Smooth muscle cell of the umbilical artery (primary cell): ENCODE data around the gene PTMS. TPM values are rescaled to one million over a fixed set of nuclear protein-coding genes. Genes with fewer than 3 reads are reported as not detected.

Experiments
- total RNA-seq: library from RNA; depleted of rRNA; stranded (reverse); fragments of >200 nt; gene quantifications from 2 replicates; pipeline ENCODE4 v1.2.3, GENCODE V29; 2014

The PTMS gene
- total RNA-seq = 37.4 and 109 TPM in 2 replicates

GRCh38 chr12:6765634-6766581 is at the start of gene PTMS:
Gene PTMS, plus strand, starts transcription at chr12:6766363. Its CDS starts 343 bp downstream, at chr12:6766706.

GRCh38 chr12:6723607-6724408 is 42.4 kb upstream of the PTMS start, which contains the start of gene COPS7A:
Gene COPS7A, plus strand, starts transcription at chr12:6724046. Its CDS starts 611 bp downstream, at chr12:6724657.

GRCh38 chr12:6752921-6753771 is 13.0 kb upstream of the PTMS start, which contains the start of gene MLF2:
Gene MLF2, minus strand, starts transcription at chr12:6753141. Its CDS starts 807 bp downstream, at chr12:6752334.

GRCh38 chr12:6772331-6772695 is 6.2 kb downstream of the PTMS start, which contains the start of gene LAG3:
Gene LAG3, plus strand, starts transcription at chr12:6772520. Its CDS starts 333 bp downstream, at chr12:6772853.

GRCh38 chr12:6788972-6789924 is 23.1 kb downstream of the PTMS start, which contains the start of gene CD4:
Gene CD4, plus strand, starts transcription at chr12:6789528. Its CDS starts 10,611 bp downstream, at chr12:6800139.

Other genes with a start within 250 kb of the PTMS start
- 7,061 and 9,871 TPM in 2 replicates for gene GAPDH, start 231.8 kb upstream of the PTMS start, total RNA-seq
- gene IFFO1, start 210.3 kb upstream of the PTMS start, total RNA-seq = 10.4 and 11.8 TPM in 2 replicates
- 20.8 and 32.5 TPM in 2 replicates for gene NOP2, start 198.1 kb upstream of the PTMS start, total RNA-seq
- gene CHD4, start 159.0 kb upstream of the PTMS start, total RNA-seq = 195 and 243 TPM in 2 replicates
- not detected in 2 replicates for gene LPAR5, start 130.4 kb upstream of the PTMS start, total RNA-seq
- 0.46 TPM in 1 of 2 replicates, not detected in the other for gene ACRBP, start 118.9 kb upstream of the PTMS start, total RNA-seq
- gene ING4, start 103.2 kb upstream of the PTMS start, total RNA-seq = 26.4 and 36.8 TPM in 2 replicates
- gene ZNF384, start 77.0 kb upstream of the PTMS start, total RNA-seq = 11.0 and 20.2 TPM in 2 replicates
- gene PIANP, start 65.5 kb upstream of the PTMS start, total RNA-seq = 0.23 and 0.30 TPM in 2 replicates
- 78.9 and 83.4 TPM in 2 replicates for gene COPS7A, start 42.3 kb upstream of the PTMS start, total RNA-seq
- gene MLF2, start 13.2 kb upstream of the PTMS start, total RNA-seq = 184 and 213 TPM in 2 replicates
- gene LAG3, start 6.2 kb downstream of the PTMS start, total RNA-seq = 0.05 TPM in 1 of 2 replicates, not detected in the other
- 1.0 and 1.5 TPM in 2 replicates for gene CD4, start 23.2 kb downstream of the PTMS start, total RNA-seq
- 2.1 and 2.6 TPM in 2 replicates for gene GPR162, start 55.5 kb downstream of the PTMS start, total RNA-seq
- 216 and 275 TPM in 2 replicates for gene P3H3, start 62.0 kb downstream of the PTMS start, total RNA-seq
- gene GNB3, start 74.6 kb downstream of the PTMS start, total RNA-seq = 3.6 and 4.7 TPM in 2 replicates
- gene CDCA3, start 84.9 kb downstream of the PTMS start, total RNA-seq = 2.1 and 8.1 TPM in 2 replicates
- 87.9 and 120 TPM in 2 replicates for gene USP5, start 85.8 kb downstream of the PTMS start, total RNA-seq
- gene TPI1, start 101.2 kb downstream of the PTMS start, total RNA-seq = 1,296 and 1,307 TPM in 2 replicates
- 2.6 and 5.0 TPM in 2 replicates for gene SPSB2, start 106.9 kb downstream of the PTMS start, total RNA-seq
- gene LRRC23, start 138.5 kb downstream of the PTMS start, total RNA-seq = 8.8 and 14.6 TPM in 2 replicates
- gene ENO2, start 148.2 kb downstream of the PTMS start, total RNA-seq = 78.1 and 80.9 TPM in 2 replicates
- gene ATN1, start 161.6 kb downstream of the PTMS start, total RNA-seq = 20.2 and 26.3 TPM in 2 replicates
- not detected in 2 replicates for gene RNU7-1, start 177.5 kb downstream of the PTMS start, total RNA-seq
- gene C12orf57, start 177.7 kb downstream of the PTMS start, total RNA-seq = 47.2 and 210 TPM in 2 replicates
- gene PTPN6, start 185.0 kb downstream of the PTMS start, total RNA-seq = not detected in 2 replicates
- gene PHB2, start 204.3 kb downstream of the PTMS start, total RNA-seq = 105 and 148 TPM in 2 replicates
- 45.7 and 48.1 TPM in 2 replicates for gene EMG1, start 204.6 kb downstream of the PTMS start, total RNA-seq